GM19351 (cell line): ENCODE measurements around the gene FKBP5.
"Not testable (repeated sequence)": the region's sequence is repeated elsewhere in the genome, so short reads cannot be mapped to it uniquely, and the experiment has no call there.

ENCODE experiments used
- ATAC-seq: cut with Tn5 transposase; IDR thresholded peaks from one replicate; pipeline ENCODE4 v1.9.1; 2021; ENCODE audit warnings: mild to moderate bottlenecking, moderate library complexity; ENCODE audit not compliant: unreplicated experiment

Gene FKBP5

DNA sequence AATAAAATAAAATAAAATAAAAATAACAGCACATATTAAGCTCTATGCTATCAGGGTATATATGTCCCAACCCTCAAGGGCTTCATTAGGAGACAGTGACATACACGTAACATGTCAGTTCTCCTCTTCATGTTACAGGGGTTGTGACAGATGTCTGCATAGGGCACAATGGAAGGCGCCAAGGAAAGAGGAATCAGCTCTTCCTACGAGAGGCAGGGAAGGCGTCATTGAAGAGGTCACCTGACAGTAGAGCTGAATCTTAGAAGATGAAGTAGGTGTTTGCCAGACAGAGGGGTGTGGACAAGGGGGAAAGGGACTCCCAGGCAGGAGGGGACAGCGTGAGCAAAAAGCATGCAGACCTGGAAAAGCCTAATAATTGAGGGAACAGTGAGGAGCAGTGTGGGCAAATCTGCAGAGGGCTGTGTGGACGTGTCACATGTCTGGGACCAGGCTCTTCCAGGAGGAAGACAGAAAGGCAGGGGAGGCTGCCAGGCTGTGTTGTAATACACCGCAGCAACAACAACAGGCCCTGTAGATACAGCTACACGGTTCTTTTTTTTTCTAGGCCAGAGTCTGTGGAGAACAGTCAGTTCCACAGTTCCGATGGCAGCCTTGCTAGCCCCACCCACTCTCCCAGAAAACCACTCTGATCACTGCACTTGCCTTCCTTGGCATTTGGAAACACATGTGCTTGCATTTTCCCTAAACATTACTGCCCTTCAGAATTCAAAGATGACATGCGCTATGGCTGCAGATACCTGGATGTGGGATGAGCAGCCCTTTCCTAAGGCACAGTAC is 2.5 kb upstream of the FKBP5 start:
- ATAC-seq = no peak

GRCh38 chr6:35690484-35690883 is 1.8 kb upstream of the FKBP5 start:
- no peak for ATAC-seq

DNA sequence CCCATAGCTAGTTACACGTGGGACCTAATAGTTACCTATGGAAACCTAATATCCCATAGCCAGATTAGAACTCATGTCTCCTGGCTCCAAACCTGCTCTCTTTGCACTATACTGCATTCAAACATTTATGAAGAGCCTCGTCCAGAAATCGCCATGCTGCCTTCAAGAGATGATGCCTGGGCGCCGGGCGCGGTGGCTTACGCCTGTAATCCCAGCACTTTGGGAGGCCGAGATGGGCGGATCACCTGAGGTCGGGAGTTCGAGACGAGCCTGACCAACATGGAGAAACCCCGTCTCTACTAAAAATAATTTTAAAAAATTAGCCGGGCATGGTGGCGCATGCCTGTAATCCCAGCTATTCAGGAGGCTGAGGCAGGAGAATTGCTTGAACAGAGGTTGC is 1.3 kb upstream of the FKBP5 start:
- not testable (repeated sequence) for ATAC-seq

DNA sequence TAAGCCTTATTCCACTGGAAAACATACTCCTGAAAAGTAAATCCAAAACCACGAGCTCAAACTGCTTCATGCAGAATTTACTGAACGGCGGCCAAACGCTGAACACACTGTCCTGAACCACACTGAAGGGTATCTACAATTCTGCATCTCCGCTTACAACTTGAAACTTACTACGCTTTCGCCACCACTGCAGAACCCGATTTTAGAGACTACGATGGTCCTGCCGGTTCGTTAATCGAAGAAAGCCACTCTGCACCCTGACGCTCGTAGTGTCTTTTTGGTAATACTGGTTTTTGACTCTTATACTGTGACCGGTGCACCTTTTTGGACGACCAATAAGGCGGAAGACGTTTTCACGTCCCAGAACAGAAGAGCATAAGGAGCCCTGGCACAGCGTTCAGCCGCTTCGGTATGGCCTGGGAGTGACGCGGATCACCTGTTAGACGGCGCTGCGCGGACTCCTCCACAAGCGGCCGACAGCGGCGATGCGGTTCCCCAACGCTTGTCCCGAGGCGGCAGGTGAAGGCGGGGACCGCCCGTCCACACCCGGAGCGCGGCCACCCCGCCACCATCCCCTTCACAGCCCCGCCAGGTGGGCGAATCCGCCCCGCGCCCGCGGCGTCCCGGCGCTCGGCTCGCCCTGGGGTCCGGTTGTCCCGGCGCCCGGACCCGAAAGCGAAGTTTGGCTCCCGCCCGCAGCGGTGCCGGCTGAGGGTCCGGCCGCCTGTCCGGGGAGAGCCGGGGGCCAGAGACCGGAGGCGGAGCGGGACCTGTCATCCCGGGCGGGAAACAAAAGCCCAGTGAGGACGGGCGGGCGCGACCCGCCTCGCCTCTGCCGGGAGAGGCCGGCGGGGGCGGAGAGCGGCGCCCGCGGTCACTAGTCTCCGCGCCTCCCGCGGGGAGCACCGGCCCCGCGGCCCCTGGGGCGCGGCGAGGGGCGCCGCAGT is 784 bp downstream of the FKBP5 start:
- ATAC-seq = peak; percentile 38

DNA sequence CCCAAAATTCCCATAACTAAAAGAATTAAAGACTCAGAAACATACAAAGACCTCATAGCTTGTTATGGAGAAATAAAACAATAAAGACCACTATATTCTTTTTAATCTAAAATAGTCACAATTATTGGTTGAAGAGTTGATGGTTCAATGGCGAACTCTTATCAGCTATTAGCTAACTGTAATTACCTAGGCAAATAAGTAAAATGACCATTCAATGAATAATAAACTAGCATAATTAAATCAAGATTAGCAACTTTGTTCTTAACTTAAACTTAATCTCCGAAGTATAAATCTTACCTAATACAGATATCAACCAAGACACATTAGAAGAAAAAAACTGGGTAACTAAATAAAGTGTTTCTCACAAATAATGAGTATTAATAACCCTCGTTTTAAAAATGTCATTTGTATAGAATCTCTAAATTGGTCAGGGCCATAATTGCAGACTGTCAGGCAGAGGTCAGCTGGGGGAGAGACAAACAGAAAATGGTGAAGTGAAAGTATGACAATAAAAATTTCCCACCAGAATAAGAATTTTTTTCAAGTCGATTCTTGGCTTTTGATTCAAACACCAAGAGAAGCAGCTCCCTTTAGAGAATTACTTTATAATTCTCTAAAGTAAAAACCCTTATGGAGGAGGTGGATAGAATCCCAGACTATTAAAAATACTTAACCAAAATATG is 1.7 kb downstream of the FKBP5 start:
- no peak for ATAC-seq

DNA sequence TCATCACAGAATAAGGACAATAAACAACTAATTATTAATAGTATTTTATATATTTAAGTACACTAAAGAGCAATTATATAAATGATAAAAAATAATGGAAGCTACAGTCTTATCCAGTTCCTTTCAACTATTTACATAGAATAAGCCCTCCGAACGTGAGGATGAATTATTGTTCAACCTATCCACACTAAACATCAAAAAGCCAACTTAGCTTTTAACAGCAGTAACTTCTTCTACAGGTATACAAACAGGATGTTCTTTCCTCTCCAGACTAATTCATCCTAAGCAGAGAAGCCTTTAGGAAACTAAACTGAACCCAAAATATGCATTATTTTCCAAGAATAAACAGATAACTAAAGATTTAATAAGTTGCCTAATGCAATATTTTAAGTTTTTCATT is 2.3 kb downstream of the FKBP5 start:
- no peak for ATAC-seq

DNA sequence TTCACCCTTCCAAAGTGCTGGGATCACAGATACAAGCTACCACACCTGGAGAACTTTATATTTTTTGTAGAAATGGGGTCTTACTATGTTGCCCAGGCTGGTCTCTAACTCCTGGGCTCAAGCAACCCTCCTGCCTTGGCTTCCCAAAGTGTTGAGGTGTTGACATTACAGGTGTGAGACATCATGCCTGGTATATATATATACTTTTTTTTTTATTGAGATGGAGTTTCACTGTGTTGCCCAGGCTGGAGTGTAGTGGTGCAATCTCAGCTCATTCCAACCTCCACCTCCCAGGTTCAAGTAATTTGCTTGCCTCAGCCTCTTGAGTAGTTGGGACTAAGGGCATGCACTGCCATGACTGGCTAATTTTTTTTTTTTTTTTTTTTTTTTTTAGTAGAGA is 5.4 kb downstream of the FKBP5 start:
- ATAC-seq = no peak

DNA sequence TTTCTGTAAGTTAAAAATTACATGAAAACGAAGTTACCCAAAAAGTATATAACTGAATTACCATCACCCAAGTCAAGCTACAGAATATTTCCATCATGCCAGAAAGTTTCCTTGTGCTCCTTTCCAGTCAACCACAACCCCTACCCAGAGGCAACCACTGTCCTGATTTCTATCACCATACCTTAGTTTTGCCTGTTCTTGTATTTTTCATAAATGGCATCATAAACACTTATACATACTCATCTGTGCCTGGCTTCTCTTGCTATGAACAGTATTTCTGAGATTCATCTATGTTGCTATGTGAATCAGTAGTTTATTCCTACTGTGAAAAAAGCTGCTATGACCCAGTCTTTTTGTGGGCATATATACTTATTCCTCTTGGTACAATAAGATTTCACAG is 7.4 kb downstream of the FKBP5 start:
- no peak for ATAC-seq

- ATAC-seq = no peak
These were observed 9.3 kb downstream of the FKBP5 start for GRCh38 chr6:35679399-35679798.

DNA sequence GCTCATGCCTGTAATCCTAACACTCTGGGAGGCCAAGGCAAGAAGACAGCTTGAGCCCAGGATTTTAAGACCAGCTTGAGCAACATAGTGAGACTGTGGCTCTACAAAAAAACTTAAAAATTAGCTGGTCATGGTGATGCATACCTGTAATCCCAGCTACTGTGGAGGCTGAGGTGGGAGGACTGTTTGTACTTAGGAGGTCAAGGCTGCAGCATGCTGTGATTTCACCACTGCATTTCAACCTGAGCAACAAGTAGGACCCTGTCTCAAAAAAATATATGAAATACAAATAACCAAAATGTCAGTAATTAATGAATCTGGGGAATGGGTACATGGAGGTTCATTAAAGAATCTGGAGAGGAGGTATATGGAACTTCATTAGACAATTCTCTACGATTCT is 9.9 kb downstream of the FKBP5 start:
- no peak for ATAC-seq

DNA sequence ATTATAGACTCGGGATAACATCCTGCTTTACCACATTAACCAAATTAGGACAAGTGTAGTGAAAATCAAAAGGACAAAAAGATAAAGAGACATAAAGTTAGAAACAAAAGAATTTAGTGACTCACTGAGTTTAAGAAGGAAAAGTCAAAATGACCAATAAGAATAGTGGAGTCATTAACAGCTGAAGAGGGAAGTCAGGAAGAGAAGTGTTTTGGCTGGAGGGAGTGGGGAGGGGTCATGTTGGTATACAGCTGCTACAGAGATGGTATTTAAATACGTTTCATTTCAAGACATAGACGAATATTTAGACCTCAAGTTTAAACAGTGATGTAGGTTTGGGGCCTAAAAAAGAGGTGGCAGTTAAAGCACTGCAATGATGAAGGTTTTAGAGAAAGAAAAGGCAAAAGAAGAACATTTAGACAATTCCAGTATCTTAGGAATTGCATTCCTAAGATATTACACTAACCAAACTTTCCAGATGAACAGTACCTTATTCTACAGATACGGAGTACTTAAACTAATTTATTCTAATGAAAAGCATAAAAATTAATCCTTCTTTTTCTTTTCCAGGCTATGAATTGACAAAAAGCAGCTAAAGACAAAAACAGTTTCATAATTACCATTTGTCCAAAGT is 10.6 kb downstream of the FKBP5 start:
- no peak for ATAC-seq

DNA sequence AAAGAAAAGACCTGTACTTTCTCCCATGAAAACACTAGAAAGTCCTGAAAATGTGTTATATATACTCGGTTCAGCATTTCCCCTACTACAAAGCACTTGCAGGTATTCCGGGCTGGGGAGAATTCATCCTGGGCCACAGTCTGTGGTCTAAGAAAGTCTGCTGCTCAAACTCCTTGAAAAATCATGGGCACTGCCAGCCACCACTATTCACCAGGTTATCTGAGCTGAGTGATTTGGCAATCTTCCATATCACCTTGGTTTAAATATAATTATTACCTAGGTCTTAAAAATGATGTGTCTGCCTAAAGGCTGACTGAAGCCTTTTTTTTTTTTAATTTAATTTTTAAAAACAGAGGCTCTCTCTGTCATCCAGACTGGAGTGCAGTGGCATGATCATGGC is 11.3 kb downstream of the FKBP5 start:
- ATAC-seq = no peak

GRCh38 chr6:35675871-35676459 is 12.8 kb downstream of the FKBP5 start:
- no peak for ATAC-seq

DNA sequence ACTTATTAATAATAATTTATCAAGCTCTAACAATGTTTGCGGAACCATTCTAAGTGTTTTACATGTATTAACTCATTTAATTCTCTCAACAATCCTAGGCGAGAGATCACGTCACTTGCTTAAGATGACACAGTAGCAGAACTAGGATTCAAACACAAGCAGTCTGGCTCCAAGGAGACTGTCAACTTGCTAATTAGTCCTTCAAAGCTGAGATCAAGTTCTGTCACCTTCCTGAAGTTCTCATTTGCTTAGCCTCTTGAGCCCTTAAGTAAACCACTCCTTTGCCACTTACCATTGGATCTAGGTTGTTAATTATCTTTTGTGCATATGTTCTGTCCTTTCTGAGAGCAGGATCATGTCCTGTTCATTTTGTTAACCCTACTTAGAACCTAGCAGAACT is 14.1 kb downstream of the FKBP5 start:
- ATAC-seq = no peak

- no peak for ATAC-seq
These were observed 15.0 kb downstream of the FKBP5 start for GRCh38 chr6:35673755-35674154.

GRCh38 chr6:35673284-35673666 is 15.4 kb downstream of the FKBP5 start:
- not testable (repeated sequence) for ATAC-seq

DNA sequence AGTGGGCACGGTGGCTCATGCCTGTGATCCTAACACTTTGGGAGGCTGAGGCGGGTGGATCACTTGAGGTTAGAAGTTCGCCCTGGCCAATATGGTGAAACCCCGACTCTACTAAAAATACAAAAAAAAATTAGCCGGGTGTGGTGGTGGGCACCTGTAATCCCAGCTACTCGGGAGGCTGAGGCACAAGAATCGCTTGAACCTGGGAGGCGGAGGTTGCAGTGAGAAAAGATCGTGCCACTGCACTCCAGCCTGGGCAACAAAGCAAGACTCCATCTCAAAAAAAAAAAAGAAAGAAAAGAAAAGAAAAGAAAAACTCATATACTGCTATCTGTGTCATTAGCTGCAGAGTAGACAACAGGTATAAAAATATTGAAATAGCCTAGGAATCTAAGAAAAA is 18.3 kb downstream of the FKBP5 start:
- ATAC-seq = not testable (repeated sequence)

DNA sequence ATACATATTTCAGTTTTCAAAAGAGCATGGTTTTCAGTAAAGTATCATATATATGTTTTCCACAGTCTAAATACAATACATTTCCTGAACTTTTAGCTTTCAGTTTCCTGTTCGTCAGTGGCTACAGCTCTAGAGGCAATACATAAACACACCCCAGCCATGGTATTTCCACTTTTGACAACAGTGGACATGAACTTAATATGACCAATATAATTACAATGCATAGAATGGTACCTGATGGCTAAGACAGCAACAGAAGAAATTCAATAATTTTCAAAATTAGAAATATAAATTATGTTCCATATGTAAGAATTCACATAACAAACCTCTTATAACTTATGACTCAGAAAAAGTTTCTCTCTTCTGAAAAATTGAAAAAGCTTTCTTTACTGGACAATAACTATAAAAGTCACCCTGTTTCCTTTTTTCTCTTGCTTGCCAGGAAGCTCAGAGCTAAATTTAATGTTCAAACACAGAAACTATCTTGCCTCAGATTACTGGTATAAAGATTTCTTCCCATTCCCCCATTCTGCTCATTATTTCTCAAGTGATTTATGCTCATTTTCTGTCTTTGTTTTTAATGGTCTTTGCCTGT is 19.2 kb downstream of the FKBP5 start:
- no peak for ATAC-seq

DNA sequence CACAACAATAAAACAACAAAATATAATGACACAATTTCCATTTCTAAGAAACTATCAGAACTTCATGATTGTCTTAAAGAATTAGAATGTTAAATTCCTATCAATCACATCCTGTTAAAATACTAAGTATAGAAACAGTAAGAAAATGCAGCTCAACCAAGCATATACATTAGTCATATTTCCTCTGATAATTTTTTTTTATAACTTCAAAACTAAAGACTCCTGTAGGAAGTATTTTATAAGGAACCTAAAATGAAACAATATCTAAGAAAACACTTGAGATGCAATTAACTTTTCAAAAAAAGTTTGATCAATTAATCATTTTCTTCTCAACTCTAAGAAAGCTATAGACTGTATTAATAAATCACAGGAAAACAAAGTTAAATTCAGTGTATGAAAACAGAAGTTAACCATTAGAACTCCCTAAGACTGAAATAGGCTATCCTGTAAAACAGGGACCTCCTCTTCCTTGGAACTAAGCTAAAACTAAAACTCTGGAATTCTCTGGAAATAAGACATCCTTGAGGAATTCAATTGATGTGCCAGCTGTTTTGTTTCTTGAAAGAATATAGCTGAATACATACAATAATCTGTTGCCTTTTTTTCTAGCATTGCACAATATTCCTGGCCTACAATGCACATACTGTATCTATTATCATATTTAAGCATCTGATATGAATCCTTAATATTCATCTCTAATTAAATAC is 19.8 kb downstream of the FKBP5 start:
- no peak for ATAC-seq

GRCh38 chr6:35668096-35668495 is 20.6 kb downstream of the FKBP5 start:
- ATAC-seq = no peak
